ENCODE measurements around the gene TSPAN15. TPM values are rescaled to one million over a fixed set of nuclear protein-coding genes. Genes with fewer than 3 reads are reported as not detected.
"Not testable (repeated sequence)": the region's sequence is repeated elsewhere in the genome, so short reads cannot be mapped to it uniquely, and the experiment has no call there.

Gene TSPAN15
- total RNA-seq, 1 donor from 2014 or later: 21.0 TPM

DNA sequence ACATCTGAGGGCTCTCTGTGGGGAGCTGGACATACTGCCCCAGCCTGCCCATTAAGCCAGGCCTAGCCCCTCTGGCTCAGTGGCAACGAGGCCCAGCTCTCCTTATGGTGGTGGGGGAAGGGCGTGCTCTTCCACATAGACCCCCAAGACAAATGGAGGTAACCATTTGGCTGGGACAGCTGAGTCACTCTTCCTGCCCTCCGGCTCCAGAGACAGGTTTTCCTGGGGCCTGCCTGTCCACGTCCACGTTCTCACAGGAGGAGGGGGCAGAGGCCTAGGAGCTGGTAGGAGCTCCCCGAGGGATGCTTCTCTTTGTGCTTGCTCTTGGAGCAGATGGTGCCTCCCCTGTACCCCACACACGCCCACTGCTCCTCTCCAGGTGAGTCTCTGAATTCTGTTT lies 33.5 kb downstream of the TSPAN15 start:
- no peak for DNase-seq (ENCODE audit: low read depth, low spot score)

DNA sequence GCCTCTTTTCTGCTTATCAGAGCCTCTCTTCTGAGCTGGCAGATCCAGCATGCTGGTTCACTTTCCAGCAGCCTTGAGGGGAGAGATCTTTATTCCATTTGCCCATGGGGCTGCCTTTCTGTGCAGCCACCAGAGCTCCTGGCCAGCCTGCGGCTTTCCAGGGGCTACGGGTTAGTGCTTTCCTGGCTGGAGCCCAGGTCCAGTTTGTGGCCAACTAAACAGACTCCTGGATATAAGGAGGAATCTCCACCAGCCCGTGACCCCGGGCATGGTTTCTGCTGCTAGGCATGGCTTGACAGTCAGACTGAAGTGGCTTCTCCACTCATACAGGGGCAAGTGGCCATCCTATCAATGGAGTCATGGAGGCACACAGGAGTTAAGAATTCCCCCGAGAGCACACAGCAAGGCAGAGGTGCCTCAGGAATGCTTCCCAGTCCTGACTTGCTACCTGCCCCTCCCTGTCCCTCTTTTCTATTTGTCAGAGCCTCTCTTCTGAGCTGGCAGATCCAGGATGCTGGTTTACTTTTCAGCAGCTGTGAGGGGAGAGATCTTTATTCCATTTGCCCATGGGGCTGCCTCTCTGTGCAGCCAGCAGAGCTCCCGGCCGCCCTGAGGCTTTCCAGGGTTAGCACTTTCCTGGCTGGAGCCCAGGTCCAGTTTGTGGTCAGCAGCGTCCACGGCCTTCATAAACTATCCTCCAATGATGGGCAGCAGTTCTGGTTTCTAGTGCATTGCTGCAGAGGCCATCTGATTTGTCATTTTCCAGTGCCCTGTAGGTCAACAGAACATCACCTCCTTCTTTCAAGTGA lies 35.9 kb downstream of the TSPAN15 start:
- no peak for DNase-seq (ENCODE audit: low read depth, low spot score)

DNA sequence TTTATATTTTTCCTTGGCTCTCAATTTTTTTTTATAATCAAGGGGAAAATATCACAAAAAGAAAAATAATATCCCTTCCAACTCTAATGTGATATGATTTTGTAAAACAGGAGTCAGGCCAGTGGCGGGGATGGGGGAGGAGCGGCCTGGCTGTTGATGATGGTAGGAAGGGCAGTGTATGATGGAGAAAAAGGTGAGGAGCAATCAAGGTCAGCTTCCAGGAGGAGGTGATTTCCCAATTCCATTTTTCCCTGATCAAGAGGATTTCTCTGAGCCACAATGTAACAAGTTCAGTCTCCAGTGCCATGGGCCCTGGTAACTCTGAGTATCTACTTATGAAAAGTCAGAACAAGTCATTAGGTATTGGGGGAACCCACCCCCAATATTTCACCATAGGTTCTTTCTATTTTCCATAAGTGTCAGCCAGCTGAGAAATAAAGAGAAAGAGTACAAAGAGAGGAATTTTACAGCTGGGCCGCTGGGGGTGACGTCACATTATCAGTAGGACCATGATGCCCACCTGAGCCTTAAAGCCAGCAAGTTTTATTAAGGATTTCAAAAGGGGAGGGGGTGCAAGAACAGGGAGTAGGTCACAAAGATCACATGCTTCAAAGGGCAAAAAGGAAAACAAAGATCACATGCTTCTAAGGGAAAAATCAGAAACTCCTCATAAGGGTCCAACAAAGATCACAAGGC lies 37.0 kb downstream of the TSPAN15 start:
- not testable (repeated sequence) for DNase-seq (ENCODE audit: low read depth, low spot score)

- not testable (repeated sequence) for DNase-seq (ENCODE audit: low read depth, low spot score)
Measured at GRCh38 chr10:69488856-69489255, 37.6 kb downstream of the TSPAN15 start.

GRCh38 chr10:69489506-69490090 lies 38.3 kb downstream of the TSPAN15 start:
- DNase-seq (ENCODE audit: low read depth, low spot score): no peak

DNA sequence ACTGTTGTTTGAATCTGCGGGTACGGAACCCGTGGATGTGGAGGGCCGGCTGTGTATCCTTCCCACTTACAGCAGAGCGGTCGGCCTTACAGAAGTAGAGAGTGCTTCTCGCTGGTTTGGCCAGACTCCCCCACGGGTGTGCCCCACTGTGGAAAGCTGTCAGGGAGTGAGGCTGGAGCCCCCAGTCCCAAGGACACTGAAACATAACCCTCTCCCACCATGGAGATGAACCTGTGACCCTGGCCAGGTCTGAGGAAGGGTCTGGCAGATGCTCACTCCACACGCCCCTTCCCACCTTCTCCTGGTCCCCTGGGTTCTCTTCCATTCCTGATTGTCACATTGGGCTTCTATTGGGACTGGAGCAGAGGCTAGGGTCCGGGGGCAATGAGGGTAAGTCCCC lies 39.6 kb downstream of the TSPAN15 start:
- no peak for DNase-seq (ENCODE audit: low read depth, low spot score)

DNA sequence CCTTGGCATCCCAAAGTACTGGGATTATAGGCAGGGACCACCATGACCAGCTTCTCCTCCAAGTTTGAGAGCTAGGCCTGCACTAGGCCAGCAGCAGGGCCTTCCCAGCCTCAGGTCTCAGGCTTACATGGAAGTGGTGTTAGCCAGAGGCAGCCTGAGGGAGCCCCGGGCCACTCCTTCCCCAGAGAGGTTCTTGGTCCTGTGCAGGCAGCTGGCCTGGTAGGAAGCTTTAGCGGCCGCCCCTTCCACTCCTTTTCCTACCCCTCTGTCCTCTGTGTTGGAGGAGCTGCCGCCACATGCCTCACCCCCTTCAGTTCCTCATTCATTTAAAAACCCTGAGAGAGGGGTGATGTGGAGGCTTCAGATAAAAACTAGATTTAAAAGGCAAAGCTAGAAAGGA lies 40.3 kb downstream of the TSPAN15 start:
- DNase-seq (ENCODE audit: low read depth, low spot score): no peak

GRCh38 chr10:69492091-69492745 lies 41.0 kb downstream of the TSPAN15 start:
- no peak for DNase-seq (ENCODE audit: low read depth, low spot score)

- no peak for DNase-seq (ENCODE audit: low read depth, low spot score)
Measured at GRCh38 chr10:69492746-69493462, 41.6 kb downstream of the TSPAN15 start.

GRCh38 chr10:69494626-69495558 lies 43.6 kb downstream of the TSPAN15 start:
- DNase-seq (ENCODE audit: low read depth, low spot score): no peak

GRCh38 chr10:69495666-69496065 lies 44.4 kb downstream of the TSPAN15 start:
- no peak for DNase-seq (ENCODE audit: low read depth, low spot score)

GRCh38 chr10:69496352-69497230 lies 45.3 kb downstream of the TSPAN15 start:
- no peak for DNase-seq (ENCODE audit: low read depth, low spot score)

DNA sequence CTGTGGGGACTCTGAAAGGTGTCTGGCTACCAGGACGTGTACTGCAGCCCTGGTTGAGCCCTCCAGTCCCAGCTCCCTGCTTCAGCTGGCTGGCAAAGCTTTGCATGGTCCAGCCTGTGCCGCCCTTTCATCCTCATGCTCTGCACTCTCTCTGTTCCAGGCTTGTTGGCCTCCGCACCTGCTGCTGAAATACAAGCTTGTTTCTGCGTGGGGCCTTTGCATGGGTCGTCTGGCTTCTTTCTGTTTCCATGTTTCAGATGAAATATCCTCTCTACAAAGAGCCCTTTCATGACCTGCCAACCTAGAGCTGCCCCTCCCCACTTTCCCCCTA lies 45.9 kb downstream of the TSPAN15 start:
- no peak for DNase-seq (ENCODE audit: low read depth, low spot score)

GRCh38 chr10:69497611-69498390 lies 46.5 kb downstream of the TSPAN15 start:
- DNase-seq (ENCODE audit: low read depth, low spot score): no peak

- no peak for DNase-seq (ENCODE audit: low read depth, low spot score)
Measured at GRCh38 chr10:69498711-69499471, 47.6 kb downstream of the TSPAN15 start.

DNA sequence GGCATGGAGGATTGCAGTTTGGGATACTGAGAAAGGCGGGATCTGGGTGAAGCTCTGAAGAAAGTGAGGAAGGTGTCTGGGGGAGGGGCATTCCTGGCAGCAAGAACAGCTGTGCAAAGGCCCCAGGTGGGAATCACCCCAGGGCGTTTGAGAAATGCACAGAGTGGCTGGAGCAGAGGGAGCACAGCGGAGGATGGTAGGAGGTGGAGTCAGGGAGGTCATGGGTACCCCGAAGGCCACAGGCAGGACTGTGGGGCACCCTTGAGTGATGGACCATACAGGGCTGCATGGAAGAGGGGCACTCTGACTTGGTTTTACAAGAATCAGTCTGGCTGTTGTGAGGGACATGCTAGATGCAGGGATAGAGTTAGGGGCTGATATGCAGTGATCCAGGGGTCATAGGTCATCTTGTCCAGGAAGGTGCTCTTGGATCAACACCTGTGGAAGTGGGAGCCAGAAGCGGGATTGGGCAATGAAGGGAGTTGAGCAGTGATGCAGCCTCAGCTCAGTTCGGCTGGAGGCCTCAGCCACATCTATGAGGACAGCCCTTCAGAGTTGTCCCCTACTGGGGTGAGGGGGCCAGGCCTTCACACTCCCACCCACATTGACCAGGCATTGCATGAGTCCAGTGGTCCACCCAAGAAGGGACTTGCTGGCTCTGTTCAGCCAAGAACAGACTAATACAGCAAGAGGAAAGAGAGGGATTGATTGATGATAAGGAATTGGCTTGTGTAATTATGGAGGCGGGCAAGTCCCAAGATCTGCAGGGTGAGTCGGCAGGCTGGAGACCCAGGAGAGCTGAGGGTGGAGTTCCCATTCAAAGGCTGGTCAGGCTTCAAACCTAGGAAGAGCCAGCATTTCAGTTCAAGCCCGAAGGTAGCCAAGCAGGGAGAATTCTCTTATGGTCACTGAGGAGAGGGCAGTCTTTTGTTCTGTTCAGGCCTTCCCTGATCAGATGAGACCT lies 48.7 kb downstream of the TSPAN15 start:
- DNase-seq (ENCODE audit: low read depth, low spot score): no peak
